Stimulated activated naive B cell treated with anti-CD40 and anti-IgM and Interleukin-4, amounts not matched to agents 10 μg/mL and 1 μg/mL and 100 μg/mL, for 72 hours (primary cell): Measurements from ENCODE around the gene SLC6A1.

Experiments
- ATAC-seq, 2 donors: fragments of 150-1000 bp; cut with Tn5 transposase; replicated peaks; 2 replicates each; pipeline ENCODE4 v1.10.0; 2021; ENCODE audit warnings: moderate library complexity in 1 of 2
- DNase-seq: peaks from one replicate; pipeline ENCODE4 v3.0.0; 2021
- H3K27ac Mint-ChIP-seq: one replicate; pipeline ENCODE4 v1.8.0; 2022; ENCODE audit warnings: mild to moderate bottlenecking, mixed read lengths
- H3K27me3 Mint-ChIP-seq, 2 donors: one replicate each; pipeline ENCODE4 v1.8.0; 2022; ENCODE audit warnings: mixed read lengths in 2 of 2
- H3K36me3 Mint-ChIP-seq, 2 donors: one replicate each; pipeline ENCODE4 v1.8.0; 2022; ENCODE audit warnings: mixed read lengths in 2 of 2, mild to moderate bottlenecking in 1 of 2
- H3K4me1 Mint-ChIP-seq, 2 donors: one replicate each; pipeline ENCODE4 v1.8.0; 2022; ENCODE audit warnings: mixed read lengths in 2 of 2, mild to moderate bottlenecking in 1 of 2
- H3K4me3 Mint-ChIP-seq, 2 donors: one replicate each; pipeline ENCODE4 v1.8.0; 2022; ENCODE audit warnings: mild to moderate bottlenecking in 2 of 2, mixed read lengths in 2 of 2, moderate library complexity in 1 of 2
- H3K9me3 Mint-ChIP-seq, 2 donors: one replicate each; pipeline ENCODE4 v1.8.0; 2022; ENCODE audit warnings: mixed read lengths in 2 of 2, mild to moderate bottlenecking in 1 of 2

SLC6A1 gene

DNA sequence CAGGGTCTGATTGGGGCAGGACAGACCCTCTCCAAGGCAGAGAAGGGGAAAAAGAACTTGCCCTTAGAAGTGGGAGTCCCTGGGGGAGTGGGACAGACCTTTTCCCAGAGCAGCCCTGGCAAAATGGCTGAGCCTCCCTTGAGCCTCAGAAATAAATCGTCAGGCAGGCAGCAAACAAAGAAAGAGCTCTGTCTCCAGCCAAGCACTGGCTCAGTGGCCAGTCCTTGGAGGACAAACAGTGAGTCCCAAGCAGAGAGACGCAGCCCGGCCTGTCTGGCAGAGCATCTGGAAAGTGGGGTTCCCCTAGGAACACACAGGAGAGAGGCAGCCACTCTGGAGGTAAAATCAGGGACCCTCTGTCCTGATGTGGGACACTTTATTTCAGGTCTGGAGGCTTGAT is 1.8 kb downstream of the SLC6A1 start:
- ATAC-seq (no peak), DNase-seq (no peak)
- H3K4me1 Mint-ChIP-seq: peaks cover 6 to 7% of the 10 kb centered on the region in 2 donors
- peaks cover 0 to 3% of the 10 kb centered on the region in 2 donors for H3K9me3 Mint-ChIP-seq
- H3K4me3 Mint-ChIP-seq: no peak overlapping the region
- H3K36me3 Mint-ChIP-seq: no peaks in the 10 kb centered on the region
- H3K27me3 Mint-ChIP-seq: peaks cover 52 to 75% of the 10 kb centered on the region in 2 donors
- H3K27ac Mint-ChIP-seq: no peak overlapping the region

GRCh38 chr3:10995871-10996270 is 3.3 kb downstream of the SLC6A1 start:
- Mint-ChIP-seq H3K4me1 (peaks cover 6 to 7% of the 10 kb centered on the region in 2 donors), H3K4me3 (no peak overlapping the region), H3K9me3 (peaks cover 0 to 3% of the 10 kb centered on the region in 2 donors), H3K27ac (no peak overlapping the region), H3K36me3 (no peaks in the 10 kb centered on the region), H3K27me3 (peaks cover 43 to 63% of the 10 kb centered on the region in 2 donors)
- DNase-seq (no peak), ATAC-seq (no peak)

- Mint-ChIP-seq H3K9me3 (no peaks in the 10 kb centered on the region), H3K4me1 (peaks cover 5 to 6% of the 10 kb centered on the region in 2 donors), H3K36me3 (no peaks in the 10 kb centered on the region), H3K27ac (no peak overlapping the region), H3K27me3 (peaks cover 42 to 63% of the 10 kb centered on the region in 2 donors), H3K4me3 (no peak overlapping the region)
- ATAC-seq: no peak
- DNase-seq: no peak
Measured at GRCh38 chr3:10996345-10997013, 3.9 kb downstream of the SLC6A1 start.

DNA sequence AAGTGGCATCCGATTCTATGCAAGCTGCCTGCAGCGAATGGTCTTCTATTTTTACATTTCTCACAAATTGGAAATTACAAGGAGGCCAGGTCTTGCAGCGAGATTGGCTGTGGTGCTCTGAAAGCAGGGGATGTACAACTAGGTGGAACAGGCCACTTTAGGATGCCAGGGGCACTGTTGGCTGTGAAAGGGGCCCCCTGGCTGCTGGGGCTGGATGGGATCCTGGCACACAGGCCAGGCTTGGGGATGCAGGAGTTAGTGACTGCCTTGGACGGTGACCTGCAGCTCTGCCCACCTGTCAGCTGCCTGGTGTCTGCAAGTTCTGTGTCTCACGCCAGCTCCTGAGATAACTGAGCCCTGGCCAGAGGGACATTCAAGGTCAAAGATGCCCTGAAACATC is 4.6 kb downstream of the SLC6A1 start:
- no peak for ATAC-seq
- DNase-seq: no peak
- Mint-ChIP-seq H3K27me3 (peaks cover 36 to 58% of the 10 kb centered on the region in 2 donors), H3K9me3 (no peaks in the 10 kb centered on the region), H3K4me3 (no peak overlapping the region), H3K36me3 (no peaks in the 10 kb centered on the region), H3K27ac (no peak overlapping the region), H3K4me1 (peaks cover 2% of the 10 kb centered on the region in 2 donors)

DNA sequence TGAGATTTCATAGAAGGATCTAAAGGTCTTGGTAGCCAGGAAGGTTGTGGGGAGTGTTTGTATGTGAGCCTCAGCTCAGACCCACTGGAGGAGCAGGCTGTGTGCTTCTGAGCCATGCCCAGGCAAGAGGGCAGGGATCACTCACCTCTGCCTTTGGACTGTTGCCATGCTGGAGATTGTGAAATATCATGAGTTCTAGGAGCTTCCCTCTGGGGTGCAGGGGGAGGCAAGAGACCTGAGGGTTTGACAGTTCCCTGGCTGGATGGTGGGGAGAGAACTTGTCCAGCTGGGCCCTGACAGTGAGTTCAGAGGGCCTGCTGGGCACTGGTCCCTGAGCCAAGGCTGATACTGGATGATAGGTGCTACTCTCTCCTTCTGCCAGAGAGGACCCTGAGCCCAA is 6.0 kb downstream of the SLC6A1 start:
- Mint-ChIP-seq H3K4me3 (no peak overlapping the region), H3K36me3 (no peaks in the 10 kb centered on the region), H3K4me1 (peaks cover 0 to under 1% of the 10 kb centered on the region in 2 donors), H3K9me3 (no peaks in the 10 kb centered on the region), H3K27ac (no peak overlapping the region), H3K27me3 (peaks cover 34 to 49% of the 10 kb centered on the region in 2 donors)
- no peak for ATAC-seq
- DNase-seq: no peak

DNA sequence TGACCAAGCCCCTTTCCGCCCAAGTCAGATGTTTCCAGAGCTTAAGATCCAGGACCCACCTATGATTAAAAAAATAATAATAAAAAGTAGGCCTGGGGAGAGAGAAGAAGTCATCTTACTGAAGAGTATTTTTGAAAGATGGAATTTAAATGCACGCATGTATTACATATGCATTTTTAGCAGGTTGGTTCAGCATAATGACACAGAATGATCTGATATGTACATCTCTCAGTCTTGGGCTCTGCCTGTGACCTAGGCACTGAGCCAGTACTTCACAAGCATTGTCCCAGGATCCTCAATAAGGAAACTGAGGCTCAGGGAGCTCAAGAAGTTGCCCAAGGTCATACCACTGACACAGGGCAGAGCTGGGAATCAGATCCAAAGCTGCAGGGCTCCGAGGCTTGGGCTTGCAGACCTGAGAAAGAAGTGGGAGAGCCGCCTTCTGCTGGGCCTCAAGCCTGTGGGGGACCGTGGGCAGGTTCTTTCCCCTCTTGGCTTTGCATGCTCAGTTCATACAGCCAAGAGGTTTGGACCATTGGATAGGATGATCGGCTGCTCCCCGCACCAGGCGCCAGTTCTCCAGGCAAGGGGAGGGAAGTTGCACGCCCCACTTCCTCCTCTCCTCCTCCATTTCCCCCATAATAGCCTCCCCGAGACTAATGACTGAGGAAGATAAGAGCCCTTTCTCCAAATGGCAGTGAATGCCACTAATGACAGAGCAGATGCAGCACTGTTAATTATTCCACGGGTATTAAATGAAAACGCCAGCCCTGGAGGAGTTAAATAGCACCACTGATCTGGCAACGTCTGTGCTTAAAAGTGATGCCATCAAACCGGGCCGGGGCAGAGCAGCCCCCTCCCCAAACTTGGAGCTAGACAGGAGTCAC is 6.9 kb downstream of the SLC6A1 start:
- Mint-ChIP-seq H3K27ac (no peak overlapping the region), H3K9me3 (no peaks in the 10 kb centered on the region), H3K4me3 (no peak overlapping the region), H3K4me1 (no peaks in the 10 kb centered on the region), H3K27me3 (peaks cover 29 to 40% of the 10 kb centered on the region in 2 donors), H3K36me3 (no peaks in the 10 kb centered on the region)
- DNase-seq: no peak
- no peak for ATAC-seq

GRCh38 chr3:11000528-11000927 is 8.0 kb downstream of the SLC6A1 start:
- DNase-seq (no peak), ATAC-seq (no peak)
- Mint-ChIP-seq H3K9me3 (no peaks in the 10 kb centered on the region), H3K4me1 (no peaks in the 10 kb centered on the region), H3K36me3 (no peaks in the 10 kb centered on the region), H3K27ac (no peak overlapping the region), H3K27me3 (peaks cover 22 to 29% of the 10 kb centered on the region in 2 donors), H3K4me3 (no peak overlapping the region)

GRCh38 chr3:11001020-11001657 is 8.6 kb downstream of the SLC6A1 start:
- Mint-ChIP-seq H3K9me3 (no peaks in the 10 kb centered on the region), H3K4me3 (no peak overlapping the region), H3K27ac (no peak overlapping the region), H3K36me3 (no peaks in the 10 kb centered on the region), H3K4me1 (no peaks in the 10 kb centered on the region), H3K27me3 (peaks cover 19 to 23% of the 10 kb centered on the region in 2 donors)
- no peak for ATAC-seq
- no peak for DNase-seq

GRCh38 chr3:11001658-11002021 is 9.1 kb downstream of the SLC6A1 start:
- H3K9me3 Mint-ChIP-seq: no peaks in the 10 kb centered on the region
- H3K36me3 Mint-ChIP-seq: no peaks in the 10 kb centered on the region
- no peaks in the 10 kb centered on the region for H3K4me1 Mint-ChIP-seq
- H3K4me3 Mint-ChIP-seq: no peak overlapping the region
- no peak for ATAC-seq
- no peak for DNase-seq
- H3K27me3 Mint-ChIP-seq: peaks cover 20 to 22% of the 10 kb centered on the region in 2 donors
- H3K27ac Mint-ChIP-seq: no peak overlapping the region

DNA sequence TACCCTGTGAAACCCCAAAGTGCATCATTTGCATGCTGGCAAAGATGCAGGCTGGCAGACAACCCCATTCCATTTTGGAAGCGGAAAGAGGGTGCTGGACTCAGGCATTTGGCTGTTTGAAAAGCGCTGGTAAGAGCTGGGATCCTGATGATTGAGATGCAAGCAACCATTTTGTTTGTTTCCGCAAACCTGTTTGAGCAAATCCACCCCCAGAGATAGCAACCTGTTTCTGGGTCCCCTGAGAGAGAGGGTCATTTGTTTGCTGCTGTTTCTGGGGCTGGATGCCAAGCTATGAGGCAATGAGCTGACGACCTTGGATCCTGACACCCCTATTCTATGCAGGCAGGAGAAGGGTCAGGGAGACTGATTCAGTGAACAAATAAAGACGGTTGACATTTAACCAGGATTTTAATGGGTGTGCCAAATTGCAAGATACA is 9.8 kb downstream of the SLC6A1 start:
- H3K9me3 Mint-ChIP-seq: no peaks in the 10 kb centered on the region
- no peaks in the 10 kb centered on the region for H3K4me1 Mint-ChIP-seq
- H3K27me3 Mint-ChIP-seq: peaks cover 22 to 26% of the 10 kb centered on the region in 2 donors
- no peak overlapping the region for H3K27ac Mint-ChIP-seq
- H3K36me3 Mint-ChIP-seq: no peaks in the 10 kb centered on the region
- no peak overlapping the region for H3K4me3 Mint-ChIP-seq
- no peak for DNase-seq
- no peak for ATAC-seq

DNA sequence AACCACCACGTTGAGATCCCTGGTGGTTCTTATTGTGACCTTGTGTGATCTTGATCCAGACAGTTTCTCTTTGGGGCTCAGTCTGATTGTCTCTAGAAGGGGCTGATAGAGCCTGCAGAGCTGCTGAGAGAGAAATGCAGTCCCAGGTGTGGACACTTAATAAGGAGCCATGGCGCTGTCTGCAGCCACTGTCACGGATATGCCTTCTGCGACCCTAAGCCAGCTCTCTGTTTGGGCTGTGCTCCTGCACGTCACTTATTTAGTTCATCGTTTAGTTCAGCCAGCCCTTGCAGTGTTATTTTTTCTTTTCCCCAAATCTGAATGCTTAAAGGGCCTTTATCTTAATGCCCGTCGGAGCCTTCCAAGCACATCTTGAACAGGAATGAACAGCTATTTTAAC is 12.0 kb downstream of the SLC6A1 start:
- Mint-ChIP-seq H3K36me3 (no peaks in the 10 kb centered on the region), H3K27me3 (peaks cover 15 to 18% of the 10 kb centered on the region in 2 donors), H3K27ac (no peak overlapping the region), H3K4me3 (no peak overlapping the region), H3K9me3 (no peaks in the 10 kb centered on the region), H3K4me1 (no peaks in the 10 kb centered on the region)
- ATAC-seq (no peak), DNase-seq (no peak)

- DNase-seq (no peak), ATAC-seq (no peak)
- no peaks in the 10 kb centered on the region for H3K9me3 Mint-ChIP-seq
Measured at GRCh38 chr3:11005686-11006256, 13.2 kb downstream of the SLC6A1 start.

GRCh38 chr3:11006986-11007933 is 14.7 kb downstream of the SLC6A1 start:
- no peaks in the 10 kb centered on the region for H3K4me1 Mint-ChIP-seq
- H3K4me3 Mint-ChIP-seq: no peak overlapping the region
- no peak overlapping the region for H3K27ac Mint-ChIP-seq
- H3K36me3 Mint-ChIP-seq: no peaks in the 10 kb centered on the region
- ATAC-seq: no peak
- DNase-seq: no peak
- H3K27me3 Mint-ChIP-seq: peaks cover 16 to 17% of the 10 kb centered on the region in 2 donors
- H3K9me3 Mint-ChIP-seq: no peaks in the 10 kb centered on the region

More at GRCh38 chr3:11005686-11006256, 13.2 kb downstream of the SLC6A1 start:
- Mint-ChIP-seq H3K4me1 (no peaks in the 10 kb centered on the region), H3K36me3 (no peaks in the 10 kb centered on the region), H3K4me3 (no peak overlapping the region), H3K27me3 (peaks cover 15 to 17% of the 10 kb centered on the region in 2 donors), H3K27ac (no peak overlapping the region)
